Measurements from ENCODE around the gene PCSK5.

DNA sequence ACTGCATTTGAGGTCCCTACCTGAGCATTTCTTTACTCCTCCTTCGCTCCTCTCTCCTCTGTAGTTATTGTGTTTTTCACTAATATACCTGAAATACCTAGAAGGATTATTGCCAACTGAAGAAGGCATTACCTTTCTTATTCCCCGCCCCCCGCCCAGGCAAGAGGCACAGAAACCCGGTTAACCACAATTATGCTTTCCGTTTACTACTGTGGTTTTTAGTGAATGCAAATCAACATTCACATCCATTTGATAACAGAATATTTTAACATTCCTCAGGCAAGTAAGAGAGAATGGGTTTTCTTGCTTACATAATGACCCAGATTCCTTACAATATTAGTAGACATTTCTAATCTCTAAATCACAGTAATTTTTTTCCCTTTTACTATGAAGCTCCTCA is 136.9 kb downstream of the PCSK5 start:
- TF ChIP-seq, protein P1, sequence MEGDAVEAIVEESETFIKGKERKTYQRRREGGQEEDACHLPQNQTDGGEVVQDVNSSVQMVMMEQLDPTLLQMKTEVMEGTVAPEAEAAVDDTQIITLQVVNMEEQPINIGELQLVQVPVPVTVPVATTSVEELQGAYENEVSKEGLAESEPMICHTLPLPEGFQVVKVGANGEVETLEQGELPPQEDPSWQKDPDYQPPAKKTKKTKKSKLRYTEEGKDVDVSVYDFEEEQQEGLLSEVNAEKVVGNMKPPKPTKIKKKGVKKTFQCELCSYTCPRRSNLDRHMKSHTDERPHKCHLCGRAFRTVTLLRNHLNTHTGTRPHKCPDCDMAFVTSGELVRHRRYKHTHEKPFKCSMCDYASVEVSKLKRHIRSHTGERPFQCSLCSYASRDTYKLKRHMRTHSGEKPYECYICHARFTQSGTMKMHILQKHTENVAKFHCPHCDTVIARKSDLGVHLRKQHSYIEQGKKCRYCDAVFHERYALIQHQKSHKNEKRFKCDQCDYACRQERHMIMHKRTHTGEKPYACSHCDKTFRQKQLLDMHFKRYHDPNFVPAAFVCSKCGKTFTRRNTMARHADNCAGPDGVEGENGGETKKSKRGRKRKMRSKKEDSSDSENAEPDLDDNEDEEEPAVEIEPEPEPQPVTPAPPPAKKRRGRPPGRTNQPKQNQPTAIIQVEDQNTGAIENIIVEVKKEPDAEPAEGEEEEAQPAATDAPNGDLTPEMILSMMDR (IDR thresholded peaks at IDR 0.05; ENCODE audit: extremely low read depth in 1 of 2, insufficient read depth in 1 of 2, low read depth in 1 of 2, low read length in 2 of 2) = no peak
- no peak for TF ChIP-seq MYC (IDR thresholded peaks at IDR 0.05; ENCODE audit: low read depth, low read length)
